CD4-positive, alpha-beta T cell treated with Interleukin-2 at 100 ng/mL for 4 hours (primary cell): ENCODE results near the gene ZDHHC14.
A peak's percentile ranks its signal among the peaks of the same experiment; 100 is the strongest.

ENCODE experiments used
- DNase-seq: peaks from one replicate; pipeline ENCODE4 v3.0.0-alpha.2; 2020; ENCODE audit warnings: low spot score

ZDHHC14 gene

GRCh38 chr6:157533048-157533871 lies 152.3 kb downstream of the ZDHHC14 start:
- DNase-seq: no peak

DNA sequence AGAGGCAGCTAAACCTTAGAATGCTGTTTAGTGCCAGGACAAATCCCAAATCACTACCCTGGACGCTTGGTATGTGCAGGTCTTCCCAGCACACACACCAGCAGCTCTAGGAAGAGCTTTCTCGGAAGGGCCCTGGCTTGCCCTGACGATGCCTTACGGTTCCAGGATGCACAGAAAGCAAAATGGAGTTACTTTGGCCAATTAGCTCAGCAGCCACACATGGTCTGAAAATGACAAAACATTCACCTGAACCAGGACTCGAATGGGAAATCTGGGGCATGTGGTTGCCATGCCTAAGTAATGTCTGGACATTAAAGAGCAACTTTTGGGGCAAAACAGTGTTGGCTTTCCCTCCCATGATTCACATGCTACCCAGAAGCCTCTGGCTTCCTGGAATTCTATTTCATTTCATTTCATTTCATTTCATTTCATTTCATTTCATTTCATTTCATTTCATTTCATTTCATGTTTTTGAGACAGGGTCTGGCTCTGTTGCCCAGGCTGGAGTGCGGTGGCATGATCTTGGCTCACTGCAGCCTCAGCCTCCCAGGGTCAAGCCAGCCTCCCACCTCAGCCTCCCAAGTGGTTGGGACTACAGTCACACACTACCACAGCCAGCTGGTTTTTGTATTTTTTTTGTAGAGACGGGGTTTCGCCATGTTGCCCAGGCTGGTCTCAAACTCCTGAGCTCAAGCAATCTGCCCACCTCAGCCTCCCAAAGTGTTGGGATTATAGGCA lies 153.3 kb downstream of the ZDHHC14 start:
- no peak for DNase-seq

- DNase-seq: no peak
Observed at GRCh38 chr6:157534977-157535339, 154.0 kb downstream of the ZDHHC14 start.

DNA sequence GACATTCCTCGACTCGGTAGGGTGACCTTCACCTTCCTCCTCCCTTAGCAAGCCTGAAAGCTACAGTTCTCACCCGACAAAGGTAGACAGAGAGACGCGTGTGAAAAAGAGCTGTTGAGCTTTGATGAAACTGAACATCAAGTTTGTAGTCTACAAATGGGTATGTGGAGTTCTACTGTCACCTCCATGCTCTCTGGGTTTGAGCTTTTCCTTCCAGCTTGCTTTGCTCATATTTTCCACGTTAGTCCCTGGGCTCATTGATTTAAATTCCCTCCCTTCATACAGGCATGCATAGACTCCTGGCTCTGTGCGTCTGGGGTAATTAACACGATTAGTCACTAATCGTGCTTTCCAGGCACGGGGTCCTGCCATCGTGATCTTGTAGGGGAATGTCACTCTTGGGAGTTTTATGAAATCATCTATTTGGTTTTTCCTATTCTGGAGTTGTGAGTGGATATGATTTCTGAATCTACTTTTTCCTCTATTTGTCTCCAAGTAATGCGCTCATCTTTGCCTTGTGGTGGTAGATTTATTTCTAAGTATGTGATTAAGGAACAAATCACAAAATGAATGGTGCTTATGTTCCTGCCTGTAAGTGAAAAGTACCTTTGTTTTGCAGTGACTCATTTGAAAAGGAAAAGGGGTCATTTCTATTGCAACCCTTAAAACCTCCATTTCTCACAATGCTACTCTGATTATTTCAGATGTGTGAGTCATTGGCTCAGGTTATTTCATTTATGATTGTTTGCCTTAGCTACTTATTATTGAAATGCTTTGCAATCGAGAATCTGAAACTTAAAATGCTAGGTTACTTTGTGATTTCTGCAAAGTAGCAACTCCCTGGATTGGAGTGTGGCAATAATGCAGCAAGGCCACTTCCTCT lies 154.6 kb downstream of the ZDHHC14 start:
- peak; percentile 59 for DNase-seq

DNA sequence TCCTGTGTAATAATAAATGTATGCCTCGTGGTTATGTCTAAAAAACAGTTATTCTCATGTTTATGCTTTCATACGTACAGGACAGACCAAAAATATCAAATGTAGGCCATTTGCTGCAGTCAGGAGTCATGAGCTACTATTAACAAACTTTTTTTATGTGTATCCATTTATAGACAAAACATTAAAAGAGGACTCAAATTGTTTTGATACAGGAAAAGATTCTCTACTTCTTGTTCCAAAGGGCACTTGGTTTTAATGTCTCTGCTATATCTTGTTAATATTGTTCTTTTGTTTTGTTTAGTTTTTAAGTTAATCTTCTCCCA lies 155.2 kb downstream of the ZDHHC14 start:
- no peak for DNase-seq

DNA sequence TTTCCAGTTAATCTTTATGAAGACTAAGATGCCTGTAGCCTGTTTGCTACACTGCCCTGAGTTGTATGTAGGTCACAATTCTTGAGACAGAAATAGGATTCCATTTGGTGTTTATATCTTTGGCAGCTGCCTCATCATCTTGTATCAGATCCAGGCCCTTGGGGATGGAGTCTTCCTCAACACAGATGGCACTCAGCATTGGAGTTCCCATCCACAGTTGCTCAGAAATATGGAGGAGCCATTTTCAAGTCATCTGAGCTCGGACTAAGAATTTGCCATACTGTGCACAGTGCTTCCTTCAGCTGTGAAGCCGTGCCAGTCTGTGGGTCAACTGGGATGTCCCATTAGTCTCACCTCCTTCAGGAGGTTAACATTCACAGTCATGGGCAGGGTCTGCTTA lies 156.6 kb downstream of the ZDHHC14 start:
- DNase-seq: no peak

DNA sequence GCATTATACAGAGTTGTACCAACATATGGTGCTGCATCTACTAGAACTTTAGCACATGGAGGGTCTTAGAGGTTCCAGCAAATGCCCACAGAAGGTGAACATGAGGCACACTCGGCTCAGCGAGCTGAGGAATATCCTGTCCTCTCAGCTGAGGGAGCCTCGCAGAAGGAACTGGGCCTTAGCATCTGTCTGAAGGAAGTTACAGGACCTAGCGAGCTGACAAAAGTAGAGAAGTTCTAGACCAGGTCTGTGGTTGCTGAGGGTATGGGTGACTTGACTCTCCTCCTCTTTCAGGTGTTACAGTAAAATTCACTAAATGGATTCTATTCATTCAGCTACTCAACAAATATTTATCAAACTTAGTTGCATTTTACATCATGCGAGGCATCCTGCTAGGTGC lies 157.2 kb downstream of the ZDHHC14 start:
- DNase-seq: no peak

DNA sequence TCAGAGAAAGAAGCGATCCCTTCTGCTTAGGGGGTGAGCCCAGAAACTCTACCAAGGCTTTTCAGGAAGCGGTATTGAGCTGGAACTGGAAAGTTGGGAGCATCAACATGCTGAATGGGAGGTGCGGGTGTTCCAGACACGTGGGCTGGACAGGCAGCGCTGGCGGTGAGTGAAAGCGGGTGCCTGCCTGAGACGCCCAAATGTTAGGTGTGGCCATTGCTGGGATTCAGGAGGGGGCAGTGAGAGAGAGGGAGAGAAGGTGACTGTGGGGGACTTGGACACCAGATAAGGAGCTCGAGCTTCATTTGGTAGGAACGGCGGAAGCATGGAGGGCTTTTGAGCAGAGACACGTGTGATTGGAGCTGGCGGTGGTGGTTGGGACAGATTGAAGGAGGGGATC lies 157.7 kb downstream of the ZDHHC14 start:
- DNase-seq: no peak

DNA sequence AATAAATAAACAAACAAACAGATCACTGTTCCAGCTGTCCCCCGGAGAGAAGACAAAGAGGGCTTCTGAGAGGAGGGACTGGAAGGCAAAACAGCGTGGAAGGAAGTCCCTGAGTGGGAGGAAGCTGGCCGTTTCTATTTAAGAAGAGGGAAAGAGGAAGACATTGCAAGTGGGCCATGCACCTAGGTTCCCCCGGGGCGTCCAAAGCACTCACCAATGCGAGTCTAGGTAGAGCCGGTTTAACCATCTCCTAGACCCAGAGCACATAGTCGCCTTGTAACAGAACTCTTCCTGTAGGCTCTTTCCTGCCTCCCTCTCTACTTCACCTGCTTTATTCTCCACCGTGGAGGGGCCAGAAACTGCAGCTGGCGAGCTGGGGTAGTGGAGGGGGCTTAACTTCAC lies 158.4 kb downstream of the ZDHHC14 start:
- no peak for DNase-seq

- DNase-seq: no peak
Observed at GRCh38 chr6:157539900-157540752, 159.1 kb downstream of the ZDHHC14 start.

- no peak for DNase-seq
Observed at GRCh38 chr6:157541618-157542413, 160.8 kb downstream of the ZDHHC14 start.

DNA sequence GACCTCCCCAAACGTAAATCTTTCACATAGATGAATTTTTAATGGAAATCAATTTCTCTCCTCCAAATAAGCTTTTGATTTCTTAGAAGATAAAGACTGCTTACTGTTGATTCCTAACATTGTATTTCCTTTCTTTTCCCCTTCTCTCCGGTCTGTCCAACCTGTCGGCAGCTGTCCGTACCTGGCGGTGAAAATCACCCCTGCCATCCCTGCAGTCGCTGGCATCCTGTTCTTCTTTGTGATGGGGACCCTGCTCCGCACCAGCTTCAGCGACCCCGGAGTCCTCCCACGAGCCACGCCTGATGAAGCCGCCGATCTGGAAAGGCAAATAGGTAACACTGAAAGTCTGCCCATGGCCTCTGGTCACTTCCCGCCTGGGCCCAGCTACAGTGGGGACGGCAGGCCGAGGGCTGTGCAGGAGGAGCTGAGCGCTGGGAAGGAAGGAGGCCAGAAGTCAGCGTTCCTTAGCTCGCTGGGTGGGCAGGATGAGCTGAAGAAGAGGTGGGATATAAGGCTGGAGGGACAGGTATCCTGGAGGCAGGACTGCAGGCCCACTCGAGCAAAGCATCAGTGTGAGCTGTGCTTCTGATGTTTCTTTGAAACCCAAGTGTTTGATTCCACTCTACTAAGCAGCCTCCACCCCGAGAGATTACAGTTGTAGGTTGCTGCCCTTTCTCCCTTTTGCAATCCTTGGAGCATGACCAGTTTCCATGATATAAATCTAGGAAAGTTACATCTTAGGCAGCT lies 161.6 kb downstream of the ZDHHC14 start:
- DNase-seq: no peak

- DNase-seq: no peak
Observed at GRCh38 chr6:157546321-157546720, 165.3 kb downstream of the ZDHHC14 start.

GRCh38 chr6:157547112-157547511 lies 166.1 kb downstream of the ZDHHC14 start:
- DNase-seq: no peak

- no peak for DNase-seq
Observed at GRCh38 chr6:157548635-157549467, 167.9 kb downstream of the ZDHHC14 start.

- DNase-seq: no peak
Observed at GRCh38 chr6:157549468-157549745, 168.4 kb downstream of the ZDHHC14 start.

DNA sequence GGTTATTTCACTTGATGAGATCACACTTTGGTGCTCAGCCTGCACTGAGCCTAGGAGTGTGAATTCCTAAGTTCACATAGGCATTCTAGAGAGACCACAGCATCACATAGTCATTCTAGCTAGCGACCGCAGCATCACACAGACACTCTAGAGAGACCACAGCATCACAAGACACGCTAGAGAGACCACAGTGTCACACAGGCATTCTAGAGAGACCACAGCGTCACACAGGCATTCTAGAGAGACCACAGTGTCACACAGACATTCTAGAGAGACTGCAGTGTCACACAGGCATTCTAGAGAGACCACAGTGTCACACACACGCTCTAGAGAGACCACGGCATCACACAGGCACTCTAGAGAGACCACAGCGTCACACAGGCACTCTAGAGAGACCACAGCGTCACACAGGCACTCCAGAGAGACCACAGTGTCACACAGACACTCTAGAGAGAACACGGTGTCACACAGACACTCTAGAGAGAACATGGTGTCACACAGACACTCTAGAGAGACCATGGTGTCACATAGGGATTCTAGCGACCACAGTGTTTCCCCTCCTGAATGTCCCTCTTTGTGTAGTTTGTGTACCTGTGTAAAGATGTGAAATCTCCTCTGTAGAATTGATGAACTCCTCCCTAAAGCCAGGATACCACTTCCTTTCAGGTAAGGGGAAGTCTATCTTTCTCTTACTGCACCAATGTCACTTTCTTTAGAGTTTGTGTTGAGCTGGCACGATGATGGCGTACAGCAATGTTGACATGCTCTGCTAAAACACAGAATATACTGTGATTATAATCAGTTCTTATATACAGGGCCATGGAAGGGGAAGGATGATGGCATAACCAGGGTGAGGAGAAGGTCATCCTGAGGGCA lies 169.4 kb downstream of the ZDHHC14 start:
- peak; percentile 38 for DNase-seq

DNA sequence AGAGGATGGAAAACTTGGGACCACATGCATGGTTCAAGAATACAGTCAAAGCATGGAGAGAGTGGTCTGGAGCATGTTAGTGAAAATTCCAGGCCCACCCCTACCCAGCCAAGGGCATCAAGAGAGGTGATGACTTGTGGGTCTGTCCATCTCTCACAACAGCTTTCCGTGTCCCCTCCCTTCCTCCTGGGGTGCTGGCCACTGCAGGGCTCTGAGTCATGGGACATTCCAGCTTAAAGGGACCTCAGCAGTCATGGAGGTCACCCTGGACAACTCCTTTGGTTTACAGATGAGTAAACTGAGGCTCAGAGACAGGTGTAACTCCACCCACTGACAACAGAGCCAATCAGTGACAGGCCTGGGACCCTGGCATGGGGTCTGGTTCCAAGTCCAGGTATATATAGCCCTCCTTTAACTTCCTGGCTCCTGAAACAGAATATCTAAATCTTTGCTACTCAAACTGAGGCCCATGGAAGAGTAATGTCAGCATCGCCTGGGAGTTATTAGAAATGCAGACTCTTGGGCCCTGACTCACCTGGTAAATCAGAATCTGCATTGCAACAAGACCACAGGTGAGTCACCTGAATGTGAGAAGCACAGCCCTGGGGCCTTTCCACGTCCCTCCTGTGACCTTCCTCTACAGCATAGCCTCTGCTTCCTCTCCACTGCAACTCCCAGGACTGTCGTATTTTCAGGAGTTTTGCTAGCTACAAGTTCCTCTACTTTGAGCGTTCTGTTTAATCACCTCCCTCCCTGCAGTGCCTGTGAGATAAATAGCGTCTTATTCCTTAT lies 170.2 kb downstream of the ZDHHC14 start:
- DNase-seq: no peak
